MCF 10A (cell line): ENCODE results near the gene AUTS2. TPM values are rescaled to one million over a fixed set of nuclear protein-coding genes. Genes with fewer than 3 reads are reported as not detected.

Experiments
- BruUV-seq: library from RNA; stranded (reverse); fragments of 400-500 nt; replicated peaks from 2 replicates; lab custom pipeline; 2021; lab: Mats Ljungman, UMichigan
- CTCF ChIA-PET: fragments of 300-600 bp; sonication (Branson Sonifier 250); formaldehyde crosslinking; extraction: SDS; loops from one replicate; lab custom pipeline; 2021; ENCODE audit warnings: antibody characterized with exemption, inconsistent platforms; lab: Yijun Ruan, JAX
- POLR2A ChIA-PET: fragments of 300-600, 350-650 bp; sonication (Branson Sonifier 250); formaldehyde crosslinking; extraction: SDS; loops from one replicate; lab custom pipeline; 2020; ENCODE audit warnings: antibody characterized with exemption, inconsistent platforms; lab: Yijun Ruan, JAX
- DNase-seq: peaks from one replicate; pipeline ENCODE4 v3.0.0-alpha.2; 2018; ENCODE audit not compliant: unreplicated experiment
- H3K27ac Mint-ChIP-seq: one replicate; pipeline ENCODE4 v1.8.0; 2022; ENCODE audit warnings: mild to moderate bottlenecking, low read depth, mixed read lengths; ENCODE audit not compliant: unreplicated experiment
- H3K27me3 Mint-ChIP-seq: one replicate; pipeline ENCODE4 v1.8.0; 2022; ENCODE audit warnings: mixed read lengths; ENCODE audit not compliant: insufficient read depth, unreplicated experiment
- H3K36me3 Mint-ChIP-seq: one replicate; pipeline ENCODE4 v1.8.0; 2022; ENCODE audit warnings: mild to moderate bottlenecking, moderate library complexity, mixed read lengths; ENCODE audit not compliant: insufficient read depth, unreplicated experiment
- H3K4me1 Mint-ChIP-seq: one replicate; pipeline ENCODE4 v1.8.0; 2022; ENCODE audit warnings: mixed read lengths; ENCODE audit not compliant: insufficient read depth, unreplicated experiment
- H3K4me3 Mint-ChIP-seq: one replicate; pipeline ENCODE4 v1.8.0; 2022; ENCODE audit warnings: mild to moderate bottlenecking, moderate library complexity, mixed read lengths; ENCODE audit not compliant: unreplicated experiment
- H3K9me3 Mint-ChIP-seq: one replicate; pipeline ENCODE4 v1.8.0; 2022; ENCODE audit warnings: mixed read lengths; ENCODE audit not compliant: unreplicated experiment
- CTCF ChIP-seq: fragments of 200-600 bp; IDR thresholded peaks from one replicate; pipeline ENCODE4 v1.8.0; 2022; ENCODE audit warnings: antibody characterized with exemption, mild to moderate bottlenecking; ENCODE audit not compliant: unreplicated experiment
- intact Hi-C: fragments of 100-400 bp; cut with micrococcal nuclease; formaldehyde crosslinking; loops from 2 replicates; pipeline ENCODE4 v1.14.1; 2022
- total RNA-seq: library from RNA; stranded (reverse); gene quantifications from 2 replicates; pipeline ENCODE4 v1.2.3, GENCODE V29; 2022

The AUTS2 gene
- total RNA-seq, 1 experiment from 2014 or later, result 1.3 TPM

- H3K9me3 Mint-ChIP-seq, result peaks cover 22% of the 10 kb centered on the region
- BruUV-seq, result no TSS peak
- no peak for DNase-seq
- TF ChIP-seq CTCF, result no peak
- H3K36me3 Mint-ChIP-seq, result no peaks in the 10 kb centered on the region
- CTCF ChIA-PET, result no interaction called here
- no peaks in the 10 kb centered on the region for H3K27me3 Mint-ChIP-seq
- H3K27ac Mint-ChIP-seq, result no peak overlapping the region
- no peaks in the 10 kb centered on the region for H3K4me1 Mint-ChIP-seq
- H3K4me3 Mint-ChIP-seq, result no peak overlapping the region
- POLR2A ChIA-PET, result no interaction called here
- intact Hi-C loops, result no loop called here
Observed at GRCh38 chr7:70113536-70113935, 515.3 kb downstream of the AUTS2 start.

GRCh38 chr7:70114806-70115205 lies 516.5 kb downstream of the AUTS2 start:
- BruUV-seq, result no TSS peak
- H3K4me1 Mint-ChIP-seq, result no peaks in the 10 kb centered on the region
- no peak overlapping the region for H3K27ac Mint-ChIP-seq
- intact Hi-C loops, result no loop called here
- no peaks in the 10 kb centered on the region for H3K36me3 Mint-ChIP-seq
- peaks cover 22% of the 10 kb centered on the region for H3K9me3 Mint-ChIP-seq
- H3K27me3 Mint-ChIP-seq, result no peaks in the 10 kb centered on the region
- ChIA-PET CTCF (interaction anchor here (0.6 kb wide), 1 partner anchor 583 kb away, joined by 3 read pairs; no protein-coding TSS in a partner anchor), POLR2A (no interaction called here)
- TF ChIP-seq CTCF, result no peak
- no peak overlapping the region for H3K4me3 Mint-ChIP-seq
- no peak for DNase-seq

GRCh38 chr7:70116244-70116643 lies 518.0 kb downstream of the AUTS2 start:
- POLR2A ChIA-PET, result no interaction called here
- intact Hi-C loops, result no loop called here
- BruUV-seq, result no TSS peak
- no peak for TF ChIP-seq CTCF
- Mint-ChIP-seq H3K9me3 (peaks cover 22% of the 10 kb centered on the region), H3K27me3 (no peaks in the 10 kb centered on the region), H3K4me3 (no peak overlapping the region), H3K36me3 (no peaks in the 10 kb centered on the region), H3K27ac (no peak overlapping the region), H3K4me1 (no peaks in the 10 kb centered on the region)
- no peak for DNase-seq
- CTCF ChIA-PET, result interaction anchor here (0.6 kb wide), 1 partner anchor 332 kb away, joined by 3 read pairs; no protein-coding TSS in a partner anchor

- H3K4me3 Mint-ChIP-seq, result no peak overlapping the region
- intact Hi-C loops, result no loop called here
- no peaks in the 10 kb centered on the region for H3K4me1 Mint-ChIP-seq
- no peak overlapping the region for H3K27ac Mint-ChIP-seq
- no peaks in the 10 kb centered on the region for H3K27me3 Mint-ChIP-seq
- no peak for TF ChIP-seq CTCF
- CTCF ChIA-PET, result interaction anchor here (0.6 kb wide), 1 partner anchor 70 kb away, joined by 3 read pairs; no protein-coding TSS in a partner anchor
- POLR2A ChIA-PET, result no interaction called here
- no peaks in the 10 kb centered on the region for H3K36me3 Mint-ChIP-seq
- no TSS peak for BruUV-seq
- peaks cover 24% of the 10 kb centered on the region for H3K9me3 Mint-ChIP-seq
- DNase-seq, result no peak
Observed at GRCh38 chr7:70116867-70117266, 518.6 kb downstream of the AUTS2 start.
